Measurements from ENCODE around the gene TRMT112.

DNA sequence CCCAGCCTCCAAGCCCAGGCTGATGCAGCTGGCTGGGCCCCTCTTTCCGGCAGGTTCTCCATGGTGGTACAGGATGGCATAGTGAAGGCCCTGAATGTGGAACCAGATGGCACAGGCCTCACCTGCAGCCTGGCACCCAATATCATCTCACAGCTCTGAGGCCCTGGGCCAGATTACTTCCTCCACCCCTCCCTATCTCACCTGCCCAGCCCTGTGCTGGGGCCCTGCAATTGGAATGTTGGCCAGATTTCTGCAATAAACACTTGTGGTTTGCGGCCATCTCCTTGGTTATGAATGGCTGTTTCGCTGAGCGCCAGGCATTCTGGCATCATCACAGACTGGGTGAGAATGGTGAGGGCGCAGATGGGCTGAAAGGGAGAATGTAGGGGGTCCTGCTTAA lies 4.2 kb upstream of the TRMT112 start:
- TF ChIP-seq SUZ12 (IDR thresholded peaks at IDR 0.05; ENCODE audit: extremely low read depth, insufficient read depth, insufficient read length) = no peak
- no peak for TF ChIP-seq YY1 (IDR thresholded peaks at IDR 0.05; ENCODE audit: insufficient read depth, insufficient read length)

Measured in NT2/D1 (cell line).